Measurements from ENCODE around the gene DOLPP1.
A peak's percentile ranks its signal among the peaks of the same experiment; 100 is the strongest.

The DOLPP1 gene

GRCh38 chr9:129052592-129052991 is 28.3 kb upstream of the DOLPP1 start:
- no peak for TF ChIP-seq JUND (IDR thresholded peaks at IDR 0.05; ENCODE audit: low read depth)
- peak; percentile 62 to 99 for DNase-seq (ENCODE audit: low read depth in 1 of 2, low spot score in 1 of 2)
- in situ Hi-C loops (cut with HindIII; ENCODE audit: low pct_unique_long_range_greater_than_20kb, low sequenced_read_pairs): no loop called here

GRCh38 chr9:129053020-129053419 is 27.9 kb upstream of the DOLPP1 start:
- DNase-seq (ENCODE audit: low read depth in 1 of 2, low spot score in 1 of 2): no peak
- no peak for TF ChIP-seq JUND (IDR thresholded peaks at IDR 0.05; ENCODE audit: low read depth)

GRCh38 chr9:129054163-129054851 is 26.6 kb upstream of the DOLPP1 start:
- no peak for DNase-seq (ENCODE audit: low read depth in 1 of 2, low spot score in 1 of 2)
- in situ Hi-C loops (cut with HindIII; ENCODE audit: low pct_unique_long_range_greater_than_20kb, low sequenced_read_pairs): no loop called here
- no peak for TF ChIP-seq JUND (IDR thresholded peaks at IDR 0.05; ENCODE audit: low read depth)

More at GRCh38 chr9:129053020-129053419, 27.9 kb upstream of the DOLPP1 start:
- in situ Hi-C loops (cut with HindIII; ENCODE audit: low pct_unique_long_range_greater_than_20kb, low sequenced_read_pairs): no loop called here

GRCh38 chr9:129058965-129059795 is 21.7 kb upstream of the DOLPP1 start:
- DNase-seq (ENCODE audit: low read depth in 1 of 2, low spot score in 1 of 2): no peak
- TF ChIP-seq JUND (IDR thresholded peaks at IDR 0.05; ENCODE audit: low read depth): no peak
- in situ Hi-C loops (cut with HindIII; ENCODE audit: low pct_unique_long_range_greater_than_20kb, low sequenced_read_pairs): no loop called here

- no peak for TF ChIP-seq JUND (IDR thresholded peaks at IDR 0.05; ENCODE audit: low read depth)
- no peak for DNase-seq (ENCODE audit: low read depth in 1 of 2, low spot score in 1 of 2)
- in situ Hi-C loops (cut with HindIII; ENCODE audit: low pct_unique_long_range_greater_than_20kb, low sequenced_read_pairs): no loop called here
These were observed 20.8 kb upstream of the DOLPP1 start for GRCh38 chr9:129059796-129060785.

- no peak for TF ChIP-seq JUND (IDR thresholded peaks at IDR 0.05; ENCODE audit: low read depth)
- no peak for DNase-seq (ENCODE audit: low read depth in 1 of 2, low spot score in 1 of 2)
- in situ Hi-C loops (cut with HindIII; ENCODE audit: low pct_unique_long_range_greater_than_20kb, low sequenced_read_pairs): no loop called here
These were observed 19.9 kb upstream of the DOLPP1 start for GRCh38 chr9:129060991-129061390.

GRCh38 chr9:129063061-129063460 is 17.9 kb upstream of the DOLPP1 start:
- no peak for TF ChIP-seq JUND (IDR thresholded peaks at IDR 0.05; ENCODE audit: low read depth)
- no peak for DNase-seq (ENCODE audit: low read depth in 1 of 2, low spot score in 1 of 2)
- in situ Hi-C loops (cut with HindIII; ENCODE audit: low pct_unique_long_range_greater_than_20kb, low sequenced_read_pairs): no loop called here

- in situ Hi-C loops (cut with HindIII; ENCODE audit: low pct_unique_long_range_greater_than_20kb, low sequenced_read_pairs): no loop called here
- no peak for DNase-seq (ENCODE audit: low read depth in 1 of 2, low spot score in 1 of 2)
These were observed 16.4 kb upstream of the DOLPP1 start for GRCh38 chr9:129064499-129064908.

GRCh38 chr9:129068110-129068509 is 12.8 kb upstream of the DOLPP1 start:
- TF ChIP-seq JUND (IDR thresholded peaks at IDR 0.05; ENCODE audit: low read depth): no peak
- no peak for DNase-seq (ENCODE audit: low read depth in 1 of 2, low spot score in 1 of 2)
- in situ Hi-C loops (cut with HindIII; ENCODE audit: low pct_unique_long_range_greater_than_20kb, low sequenced_read_pairs): no loop called here

More at GRCh38 chr9:129064499-129064908, 16.4 kb upstream of the DOLPP1 start:
- no peak for TF ChIP-seq JUND (IDR thresholded peaks at IDR 0.05; ENCODE audit: low read depth)

GRCh38 chr9:129068990-129069861 is 11.7 kb upstream of the DOLPP1 start:
- in situ Hi-C loops (cut with HindIII; ENCODE audit: low pct_unique_long_range_greater_than_20kb, low sequenced_read_pairs): no loop called here
- no peak for TF ChIP-seq JUND (IDR thresholded peaks at IDR 0.05; ENCODE audit: low read depth)
- DNase-seq (ENCODE audit: low read depth in 1 of 2, low spot score in 1 of 2): no peak

GRCh38 chr9:129069862-129070641 is 10.9 kb upstream of the DOLPP1 start:
- in situ Hi-C loops (cut with HindIII; ENCODE audit: low pct_unique_long_range_greater_than_20kb, low sequenced_read_pairs): no loop called here
- no peak for TF ChIP-seq JUND (IDR thresholded peaks at IDR 0.05; ENCODE audit: low read depth)
- DNase-seq (ENCODE audit: low read depth in 1 of 2, low spot score in 1 of 2): no peak
